GM18873 (cell line): ENCODE results near the gene PRKX.
"Not testable (repeated sequence)": the region's sequence is repeated elsewhere in the genome, so short reads cannot be mapped to it uniquely, and the experiment has no call there.

Experiments
- ATAC-seq: cut with Tn5 transposase; IDR thresholded peaks from one replicate; pipeline ENCODE4 v1.9.1; 2021; ENCODE audit warnings: mild to moderate bottlenecking, moderate library complexity, moderate number of reproducible peaks; ENCODE audit not compliant: unreplicated experiment, low FRiP score

PRKX gene

GRCh38 chrX:3713225-3713936 is at the start of gene PRKX:
Gene PRKX (minus strand): TSS chrX:3713649. CDS start chrX:3713253, 396 bp downstream.
- ATAC-seq: peak; percentile 48

GRCh38 chrX:3763111-3763510 is 49.7 kb upstream of the PRKX start:
- ATAC-seq: no peak

GRCh38 chrX:3757510-3758025 is 44.1 kb upstream of the PRKX start:
- no peak for ATAC-seq

- ATAC-seq: no peak
These were observed 34.7 kb upstream of the PRKX start for GRCh38 chrX:3748052-3748559.

GRCh38 chrX:3743801-3744439 is 30.5 kb upstream of the PRKX start:
- no peak for ATAC-seq

- ATAC-seq: not testable (repeated sequence)
These were observed 27.5 kb upstream of the PRKX start for GRCh38 chrX:3740946-3741345.

- no peak for ATAC-seq
These were observed 25.1 kb upstream of the PRKX start for GRCh38 chrX:3738509-3738908.

- ATAC-seq: not testable (repeated sequence)
These were observed 23.1 kb upstream of the PRKX start for GRCh38 chrX:3736536-3736935.

- not testable (repeated sequence) for ATAC-seq
These were observed 22.4 kb upstream of the PRKX start for GRCh38 chrX:3735891-3736290.

GRCh38 chrX:3734456-3734855 is 21.0 kb upstream of the PRKX start:
- ATAC-seq: not testable (repeated sequence)

- ATAC-seq: no peak
These were observed 19.6 kb upstream of the PRKX start for GRCh38 chrX:3733043-3733430.

- not testable (repeated sequence) for ATAC-seq
These were observed 19.0 kb upstream of the PRKX start for GRCh38 chrX:3732326-3733042.

- no peak for ATAC-seq
These were observed 15.0 kb upstream of the PRKX start for GRCh38 chrX:3728454-3728853.

GRCh38 chrX:3723460-3723859 is 10.0 kb upstream of the PRKX start:
- not testable (repeated sequence) for ATAC-seq

- ATAC-seq: no peak
These were observed 4.4 kb upstream of the PRKX start for GRCh38 chrX:3717742-3718420.

- ATAC-seq: no peak
These were observed 2.5 kb upstream of the PRKX start for GRCh38 chrX:3715921-3716320.

- ATAC-seq: not testable (repeated sequence)
These were observed 1.4 kb upstream of the PRKX start for GRCh38 chrX:3714706-3715479.

GRCh38 chrX:3713937-3714434 is 537 bp upstream of the PRKX start:
- ATAC-seq: no peak

- peak; percentile 18 for ATAC-seq
These were observed 602 bp downstream of the PRKX start for GRCh38 chrX:3712870-3713224.
